IMR-90 (cell line): ENCODE measurements around the gene NEURL1B. TPM values are rescaled to one million over a fixed set of nuclear protein-coding genes. Genes with fewer than 3 reads are reported as not detected.
A peak's percentile ranks its signal among the peaks of the same experiment; 100 is the strongest.

Experiments used
- ATAC-seq: fragments of 200-7000 bp; cut with Tn5 transposase; 2 replicates; pipeline ENCODE4 v1.9.1; 2020; ENCODE audit warnings: low read depth, mild to moderate bottlenecking, moderate library complexity
- BruUV-seq: library from RNA; stranded (reverse); fragments of 400-500 nt; replicated peaks from 2 replicates; lab custom pipeline; 2021; lab: Mats Ljungman, UMichigan
- CTCF ChIA-PET: fragments of 300-600 bp; formaldehyde crosslinking; extraction: SDS; loops from one replicate; lab custom pipeline; 2021; ENCODE audit warnings: antibody characterized with exemption; lab: Yijun Ruan, JAX
- POLR2A ChIA-PET: fragments of 300-600 bp; sonication (Branson Sonifier 250); formaldehyde crosslinking; loops from one replicate; lab custom pipeline; 2022; ENCODE audit warnings: antibody characterized with exemption; ENCODE audit not compliant: unreplicated experiment; lab: Charles Lee
- DNase-seq: peaks from one replicate; pipeline ENCODE4 v3.0.0; 2013
- H2AFZ ChIP-seq: replicated peaks from 2 replicates; pipeline ENCODE3; 2013; ENCODE audit warnings: low read length, mild to moderate bottlenecking; ENCODE audit not compliant: poor library complexity
- H2AK5ac ChIP-seq: 2 replicates; pipeline ENCODE4 v1.6.1; 2013; ENCODE audit warnings: low read depth, low read length, inconsistent platforms
- H2AK9ac ChIP-seq: replicated peaks from 2 replicates; pipeline ENCODE3; 2013; ENCODE audit warnings: mild to moderate bottlenecking, low read depth, low read length, moderate library complexity; ENCODE audit not compliant: poor library complexity
- H2BK120ac ChIP-seq: 2 replicates; pipeline ENCODE4 v1.6.1; 2013; ENCODE audit warnings: low read depth, low read length, inconsistent platforms
- H2BK15ac ChIP-seq: 3 replicates; pipeline ENCODE4 v1.6.1; 2013; ENCODE audit warnings: low read depth, low read length, inconsistent platforms
- H2BK20ac ChIP-seq: 2 replicates; pipeline ENCODE4 v1.6.1; 2013; ENCODE audit warnings: low read depth, mild to moderate bottlenecking, inconsistent platforms, low read length, moderate library complexity
- H2BK5ac ChIP-seq: 2 replicates; pipeline ENCODE4 v1.6.1; 2013; ENCODE audit warnings: mild to moderate bottlenecking, low read depth, low read length, inconsistent platforms; ENCODE audit not compliant: poor library complexity, severe bottlenecking
- H3K14ac ChIP-seq: replicated peaks from 2 replicates; pipeline ENCODE4 v1.6.1; 2013; ENCODE audit warnings: low read depth, low read length, inconsistent platforms
- H3K18ac ChIP-seq: 2 replicates; pipeline ENCODE4 v1.6.1; 2013; ENCODE audit warnings: low read depth, low read length, control low read depth
- H3K23ac ChIP-seq: 2 replicates; pipeline ENCODE4 v1.6.1; 2013; ENCODE audit warnings: low read depth, low read length, inconsistent platforms
- H3K27ac ChIP-seq: 2 replicates; pipeline ENCODE4 v1.5.1; 2013; ENCODE audit warnings: mild to moderate bottlenecking, control low read depth, low read length; ENCODE audit not compliant: insufficient read depth
- H3K27me3 ChIP-seq: 2 replicates; pipeline ENCODE4 v1.6.1; 2013; ENCODE audit warnings: low read length; ENCODE audit not compliant: control insufficient read depth, insufficient read depth
- H3K36me3 ChIP-seq: 2 replicates; pipeline ENCODE4 v1.6.1; 2013; ENCODE audit warnings: low read length, mixed read lengths; ENCODE audit not compliant: control insufficient read depth, insufficient read depth
- H3K4ac ChIP-seq: 2 replicates; pipeline ENCODE4 v1.6.1; 2013; ENCODE audit warnings: low read depth, low read length, inconsistent platforms
- H3K4me1 ChIP-seq: 2 replicates; pipeline ENCODE4 v1.6.1; 2013; ENCODE audit warnings: low read length, mixed read lengths; ENCODE audit not compliant: control insufficient read depth, insufficient read depth
- H3K4me2 ChIP-seq: 2 replicates; pipeline ENCODE4 v1.6.1; 2013; ENCODE audit warnings: low read depth, mild to moderate bottlenecking, control low read depth, low read length, moderate library complexity
- H3K4me3 ChIP-seq: 2 replicates; pipeline ENCODE4 v1.5.1; 2013; ENCODE audit warnings: low read depth, mild to moderate bottlenecking, control low read depth, low read length, moderate library complexity; ENCODE audit not compliant: insufficient read depth
- H3K56ac ChIP-seq: 2 replicates; pipeline ENCODE4 v1.6.1; 2013; ENCODE audit warnings: low read length, inconsistent platforms; ENCODE audit not compliant: insufficient read depth; ENCODE audit errors: extremely low read depth
- H3K79me1 ChIP-seq, 2 experiments: 2 replicates each; pipeline ENCODE4 v1.6.1; 2013; ENCODE audit warnings: low read length in 2 of 2, inconsistent platforms in 1 of 2, low read depth in 1 of 2
- H3K9ac ChIP-seq: 2 replicates; pipeline ENCODE4 v1.6.1; 2013; ENCODE audit warnings: low read depth, low read length, control low read depth
- H3K9me1 ChIP-seq: 2 replicates; pipeline ENCODE4 v1.6.1; 2013; ENCODE audit warnings: low read length, inconsistent platforms; ENCODE audit not compliant: insufficient read depth
- H3K9me3 ChIP-seq: 2 replicates; pipeline ENCODE4 v1.6.1; 2013; ENCODE audit warnings: low read length; ENCODE audit not compliant: control insufficient read depth, insufficient read depth
- H4K20me1 ChIP-seq: 2 replicates; pipeline ENCODE4 v1.6.1; 2013; ENCODE audit warnings: low read length, inconsistent platforms; ENCODE audit not compliant: insufficient read depth
- H4K5ac ChIP-seq: 2 replicates; pipeline ENCODE4 v1.6.1; 2013; ENCODE audit warnings: mild to moderate bottlenecking, low read depth, low read length, control low read depth
- H4K8ac ChIP-seq, 2 experiments: 2 replicates each; pipeline ENCODE4 v1.6.1; 2013; ENCODE audit warnings: low read depth in 2 of 2, low read length in 2 of 2, control low read depth in 1 of 2, inconsistent platforms in 1 of 2
- H4K91ac ChIP-seq: 2 replicates; pipeline ENCODE4 v1.6.1; 2013; ENCODE audit warnings: low read depth, low read length, inconsistent platforms; ENCODE audit not compliant: insufficient read depth
- BHLHE40 ChIP-seq: fragments of 150-350 bp; IDR thresholded peaks from 2 replicates; pipeline ENCODE4 v1.6.1; 2016; ENCODE audit warnings: mild to moderate bottlenecking, low read depth, low read length
- CEBPB ChIP-seq: IDR thresholded peaks from 2 replicates; pipeline ENCODE4 v1.6.1; 2012; ENCODE audit warnings: low read depth, low read length, improper control_type of control experiment
- CHD1 ChIP-seq: IDR thresholded peaks from 2 replicates; pipeline ENCODE4 v1.6.1; 2012; ENCODE audit warnings: low read depth, low read length, improper control_type of control experiment
- ELK1 ChIP-seq: fragments of 150-350 bp; IDR thresholded peaks from 2 replicates; pipeline ENCODE4 v1.6.1; 2016; ENCODE audit warnings: low read depth, mild to moderate bottlenecking, low read length, moderate library complexity, borderline replicate concordance
- FOS ChIP-seq: fragments of 150-350 bp; IDR thresholded peaks from 2 replicates; pipeline ENCODE4 v1.6.1; 2016; ENCODE audit warnings: low read depth, low read length
- MAFK ChIP-seq: IDR thresholded peaks from 2 replicates; pipeline ENCODE4 v1.6.1; 2012; ENCODE audit warnings: low read depth, low read length, improper control_type of control experiment
- MAZ ChIP-seq: IDR thresholded peaks from 2 replicates; pipeline ENCODE4 v1.6.1; 2012; ENCODE audit warnings: low read depth, mild to moderate bottlenecking, low read length, improper control_type of control experiment, moderate library complexity, borderline replicate concordance
- MXI1 ChIP-seq: IDR thresholded peaks from 2 replicates; pipeline ENCODE4 v1.6.1; 2012; ENCODE audit warnings: low read depth, mild to moderate bottlenecking, low read length, moderate library complexity, borderline replicate concordance
- NFE2L2 ChIP-seq: fragments of 150-350 bp; IDR thresholded peaks from 2 replicates; pipeline ENCODE4 v1.6.1; 2016; ENCODE audit warnings: low read depth, mild to moderate bottlenecking, low read length
- POLR2A ChIP-seq: IDR thresholded peaks from 2 replicates; pipeline ENCODE4 v1.6.1; 2012; ENCODE audit warnings: mild to moderate bottlenecking, low read depth, low read length
- RAD21 ChIP-seq: IDR thresholded peaks from 2 replicates; pipeline ENCODE4 v1.6.1; 2012; ENCODE audit warnings: low read length, improper control_type of control experiment
- RCOR1 ChIP-seq: IDR thresholded peaks from 2 replicates; pipeline ENCODE4 v1.6.1; 2012; ENCODE audit warnings: mild to moderate bottlenecking, low read length, improper control_type of control experiment; ENCODE audit not compliant: insufficient replicate concordance
- RFX5 ChIP-seq: IDR thresholded peaks from 2 replicates; pipeline ENCODE4 v1.8.0; 2012; ENCODE audit warnings: low read depth, mild to moderate bottlenecking, low read length, moderate library complexity
- SMC3 ChIP-seq: fragments of 150-350 bp; IDR thresholded peaks from 2 replicates; pipeline ENCODE4 v1.6.1; 2016; ENCODE audit warnings: low read depth, mild to moderate bottlenecking, antibody characterized with exemption, low read length, moderate library complexity
- USF2 ChIP-seq: fragments of 150-350 bp; IDR thresholded peaks from 2 replicates; pipeline ENCODE4 v1.6.1; 2017; ENCODE audit warnings: mild to moderate bottlenecking, antibody characterized with exemption, low read length, low read depth
- WGBS, 2 experiments: methylation state at CpG; one replicate each; pipeline versions ENCODE4 v1.1.5 to v1.1.7; 2013; ENCODE audit warnings: missing lambda C conversion rate in 2 of 2; ENCODE audit not compliant: insufficient read length in 1 of 2; ENCODE audit errors: extremely low coverage in 2 of 2; 5-methylcytosine and 5-hydroxymethylcytosine counted together
- dilution Hi-C: fragments of 300-500 bp; cut with HindIII; formaldehyde crosslinking; loops from one replicate; pipeline ENCODE4 v1.14.3; 2018; ENCODE audit warnings: low sequenced_read_pairs; ENCODE audit not compliant: unreplicated experiment
- in situ Hi-C: fragments of 300-500 bp; cut with MboI; formaldehyde crosslinking; loops from 3 replicates; pipeline ENCODE4 v1.14.3; 2019; ENCODE audit warnings: low sequenced_read_pairs, inconsistent platforms, mixed read lengths
- intact Hi-C: fragments of 100-400 bp; cut with micrococcal nuclease; formaldehyde crosslinking; loops from 2 replicates; pipeline ENCODE4 v1.10.0; 2022
- polyA plus RNA-seq, 3 experiments: library from polyadenylated mRNA; depleted of rRNA; stranded (reverse); fragments of >200 nt; gene quantifications; 2 replicates each; pipeline ENCODE4 v1.2.3, GENCODE V29; 2012; ENCODE audit warnings: low replicate concordance in 1 of 3
- total RNA-seq: library from RNA; depleted of rRNA; stranded (reverse); fragments of >200 nt; gene quantifications from 2 replicates; pipeline ENCODE4 v1.2.3, GENCODE V29; 2012
- TF ChIP-seq, protein P1 (sequence below): conservative IDR thresholded peaks from 2 replicates; pipeline ENCODE4 v1.5.1; 2012; ENCODE audit warnings: mild to moderate bottlenecking, low read depth, low read length, improper control_type of control experiment

NEURL1B gene
- total and polyA plus RNA-seq, 2 of the 4 experiments (the other 2 are of a cell fraction), result 1.8 to 2.8 TPM

DNA sequence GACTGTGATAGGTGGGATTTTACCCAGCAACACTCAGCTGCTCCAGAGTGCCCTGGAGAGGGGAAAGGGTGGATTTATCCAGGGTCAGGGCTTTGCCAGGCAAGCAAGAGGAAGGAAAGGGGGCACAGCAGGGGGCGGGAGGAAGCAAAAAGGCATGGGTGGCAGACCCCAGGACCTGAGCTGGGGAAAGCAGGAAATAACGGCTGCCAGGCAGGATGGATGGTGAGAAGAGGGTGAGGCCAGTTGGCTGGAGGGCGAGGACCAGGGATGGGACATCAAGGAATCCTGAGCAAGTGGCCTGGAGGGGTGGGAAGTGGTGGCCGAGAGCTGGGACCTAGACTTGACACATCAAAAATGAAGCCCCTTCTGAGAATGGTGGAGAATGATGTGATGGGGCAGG, 65.7 kb downstream of the NEURL1B start:
- H2AK5ac ChIP-seq, result peak overlapping the region; percentile 53; the same call in 1 of the 2 replicates
- no peak overlapping the region for H3K23ac ChIP-seq
- no peak overlapping the region for H4K5ac ChIP-seq
- H2BK20ac ChIP-seq, result peak overlapping the region; percentile 63; the same call in 1 of the 2 replicates
- H3K4me3 ChIP-seq, result no peak overlapping the region
- ChIA-PET POLR2A (interaction anchor here (0.7 kb wide), 1 partner anchor 575 kb away, joined by 4 read pairs; no protein-coding TSS in a partner anchor), CTCF (interaction anchor here (0.6 to 1.2 kb wide), 11 partner anchors 8 to 1616 kb away, joined by 3 to 5 read pairs (median 3); partner anchors contain the start of gene BOD1)
- H3K9me3 ChIP-seq, result no peaks in the 10 kb centered on the region
- no peak overlapping the region for H2BK5ac ChIP-seq
- peaks cover 4% of the 10 kb centered on the region; the same call in 1 of the 2 replicates for H3K9me1 ChIP-seq
- BruUV-seq, result no TSS peak
- peaks cover 4% of the 10 kb centered on the region for H3K4me1 ChIP-seq
- no peak overlapping the region for H3K56ac ChIP-seq
- H3K14ac ChIP-seq, result no peak overlapping the region
- H2BK120ac ChIP-seq, result no peak overlapping the region
- DNase-seq (no peak), ATAC-seq (no peak; the same call in 1 of the 2 replicates)
- no peak overlapping the region for H3K18ac ChIP-seq
- in situ Hi-C loops (loop anchor here (10.0 to 25.0 kb wide), 3 partner anchors 438 to 881 kb away; partner anchors contain the start of gene BNIP1), dilution Hi-C loops (no loop called here), intact Hi-C loops (loop anchor here (1.0 to 10.0 kb wide), 6 partner anchors 271 to 908 kb away; partner anchors contain the start of genes BNIP1 and BOD1)
- H2AFZ ChIP-seq, result peak overlapping the region; percentile 94
- no peak overlapping the region for H4K91ac ChIP-seq
- H3K36me3 ChIP-seq, result no peaks in the 10 kb centered on the region
- peak overlapping the region; percentile 72 for H2AK9ac ChIP-seq
- TF ChIP-seq NFE2L2, result no peak
- TF ChIP-seq RAD21, result no peak
- TF ChIP-seq ELK1, result no peak
- no peak for TF ChIP-seq CHD1
- TF ChIP-seq BHLHE40, result no peak
- TF ChIP-seq, protein P1, sequence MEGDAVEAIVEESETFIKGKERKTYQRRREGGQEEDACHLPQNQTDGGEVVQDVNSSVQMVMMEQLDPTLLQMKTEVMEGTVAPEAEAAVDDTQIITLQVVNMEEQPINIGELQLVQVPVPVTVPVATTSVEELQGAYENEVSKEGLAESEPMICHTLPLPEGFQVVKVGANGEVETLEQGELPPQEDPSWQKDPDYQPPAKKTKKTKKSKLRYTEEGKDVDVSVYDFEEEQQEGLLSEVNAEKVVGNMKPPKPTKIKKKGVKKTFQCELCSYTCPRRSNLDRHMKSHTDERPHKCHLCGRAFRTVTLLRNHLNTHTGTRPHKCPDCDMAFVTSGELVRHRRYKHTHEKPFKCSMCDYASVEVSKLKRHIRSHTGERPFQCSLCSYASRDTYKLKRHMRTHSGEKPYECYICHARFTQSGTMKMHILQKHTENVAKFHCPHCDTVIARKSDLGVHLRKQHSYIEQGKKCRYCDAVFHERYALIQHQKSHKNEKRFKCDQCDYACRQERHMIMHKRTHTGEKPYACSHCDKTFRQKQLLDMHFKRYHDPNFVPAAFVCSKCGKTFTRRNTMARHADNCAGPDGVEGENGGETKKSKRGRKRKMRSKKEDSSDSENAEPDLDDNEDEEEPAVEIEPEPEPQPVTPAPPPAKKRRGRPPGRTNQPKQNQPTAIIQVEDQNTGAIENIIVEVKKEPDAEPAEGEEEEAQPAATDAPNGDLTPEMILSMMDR, result no peak
- no peak for TF ChIP-seq MAZ
- TF ChIP-seq MXI1, result no peak
- no peak for TF ChIP-seq POLR2A
- TF ChIP-seq MAFK, result no peak
- no peak for TF ChIP-seq RCOR1
- TF ChIP-seq USF2, result no peak
- no peak for TF ChIP-seq SMC3
- no peak for TF ChIP-seq FOS
- no peak for TF ChIP-seq CEBPB
- TF ChIP-seq RFX5, result no peak
- H3K4ac ChIP-seq, result no peak overlapping the region
- 86% methylated on average over 1 of the region's 4 CpGs; no CpG with 5 or more reads in 1 of the 2 experiments for WGBS, 2 experiments
- no peak overlapping the region for H3K9ac ChIP-seq
- H3K27me3 ChIP-seq, result peaks cover 13% of the 10 kb centered on the region
- H3K79me1 ChIP-seq, result no peaks in the 10 kb centered on the region
- H3K27ac ChIP-seq, result no peak overlapping the region
- H4K20me1 ChIP-seq, result no peaks in the 10 kb centered on the region
- H2BK15ac ChIP-seq, result no peak overlapping the region
- no peak overlapping the region for H4K8ac ChIP-seq
- no peak overlapping the region for H3K4me2 ChIP-seq
